Measurements from ENCODE around the gene FYN. TPM values are rescaled to one million over a fixed set of nuclear protein-coding genes. Genes with fewer than 3 reads are reported as not detected.

FYN gene
- total and polyA plus RNA-seq, 2 of the 13 experiments (the other 11 are each of a cell fraction or from before 2014, with no cell fraction given): 15.5 to 24.6 TPM

DNA sequence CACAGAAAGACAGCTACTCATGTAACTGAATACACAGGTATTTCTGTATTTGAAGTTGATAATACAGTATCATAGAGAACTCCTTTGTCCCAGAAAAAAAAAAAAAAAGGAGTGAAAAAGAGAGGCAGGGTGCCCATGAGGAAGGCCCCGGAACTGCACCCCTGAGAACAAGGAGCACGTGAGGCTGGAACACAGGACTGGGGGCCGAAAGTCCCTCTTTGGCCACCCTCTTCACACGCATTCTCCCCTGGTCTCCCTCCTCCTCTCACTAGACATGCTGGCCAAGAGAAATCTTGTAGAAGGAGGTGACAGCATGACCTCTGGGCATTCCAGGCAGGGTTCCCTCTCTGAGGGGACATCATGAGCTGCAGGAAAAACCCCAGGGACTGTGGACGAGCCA lies 204.8 kb downstream of the FYN start (continued):
- TF ChIP-seq, protein P1, sequence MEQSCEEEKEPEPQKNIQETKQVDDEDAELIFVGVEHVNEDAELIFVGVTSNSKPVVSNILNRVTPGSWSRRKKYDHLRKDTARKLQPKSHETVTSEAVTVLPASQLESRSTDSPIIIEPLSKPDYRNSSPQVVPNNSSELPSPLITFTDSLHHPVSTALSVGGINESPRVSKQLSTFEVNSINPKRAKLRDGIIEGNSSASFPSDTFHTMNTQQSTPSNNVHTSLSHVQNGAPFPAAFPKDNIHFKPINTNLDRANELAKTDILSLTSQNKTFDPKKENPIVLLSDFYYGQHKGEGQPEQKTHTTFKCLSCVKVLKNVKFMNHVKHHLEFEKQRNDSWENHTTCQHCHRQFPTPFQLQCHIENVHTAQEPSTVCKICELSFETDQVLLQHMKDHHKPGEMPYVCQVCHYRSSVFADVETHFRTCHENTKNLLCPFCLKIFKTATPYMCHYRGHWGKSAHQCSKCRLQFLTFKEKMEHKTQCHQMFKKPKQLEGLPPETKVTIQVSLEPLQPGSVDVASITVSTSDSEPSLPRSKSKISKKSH (CRISPR knock-in tag; IDR thresholded peaks at IDR 0.05; ENCODE audit: borderline replicate concordance): no peak
- no peak for TF ChIP-seq ZFP1 (CRISPR knock-in tag; IDR thresholded peaks at IDR 0.05)
- no peak for TF ChIP-seq HNRNPL (IDR thresholded peaks at IDR 0.05; ENCODE audit: low read depth, low read length)
- TF ChIP-seq ZBTB42 (CRISPR knock-in tag; IDR thresholded peaks at IDR 0.05): no peak
- no peak for TF ChIP-seq NAIF1 (CRISPR knock-in tag; IDR thresholded peaks at IDR 0.05; ENCODE audit: borderline replicate concordance)
- TF ChIP-seq, protein P2, sequence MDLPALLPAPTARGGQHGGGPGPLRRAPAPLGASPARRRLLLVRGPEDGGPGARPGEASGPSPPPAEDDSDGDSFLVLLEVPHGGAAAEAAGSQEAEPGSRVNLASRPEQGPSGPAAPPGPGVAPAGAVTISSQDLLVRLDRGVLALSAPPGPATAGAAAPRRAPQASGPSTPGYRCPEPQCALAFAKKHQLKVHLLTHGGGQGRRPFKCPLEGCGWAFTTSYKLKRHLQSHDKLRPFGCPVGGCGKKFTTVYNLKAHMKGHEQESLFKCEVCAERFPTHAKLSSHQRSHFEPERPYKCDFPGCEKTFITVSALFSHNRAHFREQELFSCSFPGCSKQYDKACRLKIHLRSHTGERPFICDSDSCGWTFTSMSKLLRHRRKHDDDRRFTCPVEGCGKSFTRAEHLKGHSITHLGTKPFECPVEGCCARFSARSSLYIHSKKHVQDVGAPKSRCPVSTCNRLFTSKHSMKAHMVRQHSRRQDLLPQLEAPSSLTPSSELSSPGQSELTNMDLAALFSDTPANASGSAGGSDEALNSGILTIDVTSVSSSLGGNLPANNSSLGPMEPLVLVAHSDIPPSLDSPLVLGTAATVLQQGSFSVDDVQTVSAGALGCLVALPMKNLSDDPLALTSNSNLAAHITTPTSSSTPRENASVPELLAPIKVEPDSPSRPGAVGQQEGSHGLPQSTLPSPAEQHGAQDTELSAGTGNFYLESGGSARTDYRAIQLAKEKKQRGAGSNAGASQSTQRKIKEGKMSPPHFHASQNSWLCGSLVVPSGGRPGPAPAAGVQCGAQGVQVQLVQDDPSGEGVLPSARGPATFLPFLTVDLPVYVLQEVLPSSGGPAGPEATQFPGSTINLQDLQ (CRISPR knock-in tag; IDR thresholded peaks at IDR 0.05): no peak

DNA sequence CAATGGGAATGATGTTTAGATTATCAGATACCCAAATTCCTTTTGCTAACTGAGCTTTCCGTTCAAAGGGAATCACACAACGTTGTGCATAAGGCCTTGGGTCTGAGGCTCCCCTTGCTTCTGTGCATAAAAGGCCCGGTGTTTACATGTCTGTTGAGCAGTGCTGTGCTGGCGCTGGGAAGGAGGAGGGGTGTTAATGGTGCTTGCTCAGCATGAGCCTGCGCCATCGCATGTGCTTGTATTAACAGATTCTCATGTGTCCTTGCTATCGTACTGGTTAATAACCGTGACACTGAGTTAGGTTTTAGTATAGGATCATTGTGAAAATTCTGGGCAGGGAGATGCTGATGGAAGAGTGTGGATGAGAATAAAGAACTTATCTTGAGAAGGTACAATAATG lies 205.3 kb downstream of the FYN start:
- FAIRE-seq: no peak

More for the DNA sequence above, 205.3 kb downstream of the FYN start:
- Histone ChIP-seq H4K20me1 (ENCODE audit: insufficient read depth, low read length) (no peaks in the 10 kb centered on the region), H3K4me2 (ENCODE audit: low read depth, low read length) (no peak overlapping the region), H3K79me2 (ENCODE audit: insufficient read depth, low read length) (no peaks in the 10 kb centered on the region), H3K9me3 (ENCODE audit: low read length) (no peaks in the 10 kb centered on the region), H3K27me3 (ENCODE audit: control insufficient read depth in 1 of 2, insufficient read depth in 2 of 2, low read length in 2 of 2) (no peaks in the 10 kb centered on the region), H3K4me1 (ENCODE audit: insufficient read depth, low read length) (peaks cover 7% of the 10 kb centered on the region; the same call in 1 of the 2 replicates), H3K4me3 (replicated peaks in 1 of 3; ENCODE audit: insufficient read depth in 1 of 3, low read depth in 2 of 3, low read length in 3 of 3) (no peak overlapping the region), H3K36me3 (replicated peaks in 1 of 2; ENCODE audit: control insufficient read depth in 1 of 2, insufficient read depth in 2 of 2, low read length in 2 of 2) (no peaks in the 10 kb centered on the region; a peak in 2 of 5 replicates), H2AFZ (ENCODE audit: low read length) (no peak overlapping the region), H3K27ac (ENCODE audit: extremely low read length, insufficient read depth, low read length) (no peak overlapping the region), H3K9ac (ENCODE audit: insufficient read depth, low read depth, low read length) (no peak overlapping the region)
- POLR2A ChIA-PET: no interaction called here
- TF ChIP-seq, protein P3, sequence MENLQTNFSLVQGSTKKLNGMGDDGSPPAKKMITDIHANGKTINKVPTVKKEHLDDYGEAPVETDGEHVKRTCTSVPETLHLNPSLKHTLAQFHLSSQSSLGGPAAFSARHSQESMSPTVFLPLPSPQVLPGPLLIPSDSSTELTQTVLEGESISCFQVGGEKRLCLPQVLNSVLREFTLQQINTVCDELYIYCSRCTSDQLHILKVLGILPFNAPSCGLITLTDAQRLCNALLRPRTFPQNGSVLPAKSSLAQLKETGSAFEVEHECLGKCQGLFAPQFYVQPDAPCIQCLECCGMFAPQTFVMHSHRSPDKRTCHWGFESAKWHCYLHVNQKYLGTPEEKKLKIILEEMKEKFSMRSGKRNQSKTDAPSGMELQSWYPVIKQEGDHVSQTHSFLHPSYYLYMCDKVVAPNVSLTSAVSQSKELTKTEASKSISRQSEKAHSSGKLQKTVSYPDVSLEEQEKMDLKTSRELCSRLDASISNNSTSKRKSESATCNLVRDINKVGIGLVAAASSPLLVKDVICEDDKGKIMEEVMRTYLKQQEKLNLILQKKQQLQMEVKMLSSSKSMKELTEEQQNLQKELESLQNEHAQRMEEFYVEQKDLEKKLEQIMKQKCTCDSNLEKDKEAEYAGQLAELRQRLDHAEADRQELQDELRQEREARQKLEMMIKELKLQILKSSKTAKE (CRISPR knock-in tag; IDR thresholded peaks at IDR 0.05; ENCODE audit: borderline replicate concordance): no peak
- TF ChIP-seq AGO1 (IDR thresholded peaks at IDR 0.05; ENCODE audit: low read depth, low read length, poor library complexity, severe bottlenecking) (no peak), ZC3H4 (CRISPR knock-in tag; IDR thresholded peaks at IDR 0.05; ENCODE audit: borderline replicate concordance) (no peak), HNF4A (CRISPR knock-in tag; IDR thresholded peaks at IDR 0.05) (no peak), HOXA7 (CRISPR knock-in tag; IDR thresholded peaks at IDR 0.05) (no peak), PAX8 (CRISPR knock-in tag; IDR thresholded peaks at IDR 0.05; ENCODE audit: borderline replicate concordance) (no peak), POLR2G (IDR thresholded peaks at IDR 0.05; ENCODE audit: low read depth, low read length) (no peak)
- intact Hi-C loops (cut with micrococcal nuclease; ENCODE audit: unreplicated experiment) (no loop called here), in situ Hi-C loops (cut with HindIII; ENCODE audit: extremely low pct_ligation_motif_present, low pct_unique_long_range_greater_than_20kb) (no loop called here)
- no TSS peak for BruUV-seq (replicated peaks)
- DNase-seq (ENCODE audit: low spot score) (no peak), ATAC-seq (peak; percentile 36; the same call in 1 of the 3 replicates)
- CTCF ChIA-PET (ENCODE audit: low intra/inter-chr PET ratio, low total read pairs): no interaction called here
- WGBS (ENCODE audit: low lambda C conversion rate): 89% methylated on average over 8 of the region's 8 CpGs

Measured in HepG2 (cell line).